ENCODE data around the gene KRTCAP3. TPM values are rescaled to one million over a fixed set of nuclear protein-coding genes. Genes with fewer than 3 reads are reported as not detected.

KRTCAP3 gene
- total RNA-seq, 1 donor from 2014 or later, result 22.5 TPM

- peak overlapping the region; percentile 90 for H3K27ac ChIP-seq
- DNase-seq, result no peak
- intact Hi-C loops (cut with DNase I), result no loop called here
These were observed 33.4 kb upstream of the KRTCAP3 start for GRCh38 chr2:27408601-27409320.

GRCh38 chr2:27409321-27410073 lies 32.7 kb upstream of the KRTCAP3 start, which contains the start of gene PPM1G:
PPM1G (minus strand) TSS chr2:27409591; CDS start chr2:27409422, 169 bp downstream.
- peak within 1 kb of the TSS; percentile 90 for H3K27ac ChIP-seq
- ATAC-seq, result peak; percentile 100
- intact Hi-C loops (cut with DNase I), result no loop called here

More at GRCh38 chr2:27408601-27409320, 33.4 kb upstream of the KRTCAP3 start:
- TF ChIP-seq CTCF (IDR thresholded peaks at IDR 0.05), result no peak
- H3K4me1 ChIP-seq, result peaks cover 20% of the 10 kb centered on the region
- no peaks in the 10 kb centered on the region for H3K36me3 ChIP-seq
- H3K9me3 ChIP-seq, result no peaks in the 10 kb centered on the region
- peak overlapping the region; percentile 100 for H3K4me3 ChIP-seq
- H3K27me3 ChIP-seq, result no peaks in the 10 kb centered on the region
- ATAC-seq, result peak; percentile 42

GRCh38 chr2:27412419-27413152 lies 29.6 kb upstream of the KRTCAP3 start:
- DNase-seq (no peak), ATAC-seq (no peak)
- Histone ChIP-seq H3K27ac (no peak overlapping the region), H3K4me3 (no peak overlapping the region), H3K27me3 (no peaks in the 10 kb centered on the region), H3K4me1 (peaks cover 16% of the 10 kb centered on the region), H3K9me3 (no peaks in the 10 kb centered on the region), H3K36me3 (no peaks in the 10 kb centered on the region)
- TF ChIP-seq CTCF (IDR thresholded peaks at IDR 0.05), result no peak
- intact Hi-C loops (cut with DNase I), result no loop called here

More at GRCh38 chr2:27409321-27410073, 32.7 kb upstream of the KRTCAP3 start, which contains the start of gene PPM1G:
- no peaks in the 10 kb centered on the region for H3K36me3 ChIP-seq
- no peaks in the 10 kb centered on the region for H3K27me3 ChIP-seq
- peak within 1 kb of the TSS; percentile 100 for H3K4me3 ChIP-seq
- peak; percentile 99 for DNase-seq
- TF ChIP-seq CTCF (IDR thresholded peaks at IDR 0.05), result no peak
- H3K9me3 ChIP-seq, result no peaks in the 10 kb centered on the region
- peaks cover 20% of the 10 kb centered on the region for H3K4me1 ChIP-seq

- Histone ChIP-seq H3K4me1 (no peaks in the 10 kb centered on the region), H3K9me3 (no peaks in the 10 kb centered on the region), H3K4me3 (no peak overlapping the region), H3K27me3 (no peaks in the 10 kb centered on the region), H3K27ac (no peak overlapping the region), H3K36me3 (no peaks in the 10 kb centered on the region)
- DNase-seq (no peak), ATAC-seq (no peak)
- intact Hi-C loops (cut with DNase I), result no loop called here
- TF ChIP-seq CTCF (IDR thresholded peaks at IDR 0.05), result no peak
These were observed 26.0 kb upstream of the KRTCAP3 start for GRCh38 chr2:27416151-27416550.

GRCh38 chr2:27420996-27421395 lies 21.2 kb upstream of the KRTCAP3 start:
- H3K27ac ChIP-seq, result no peak overlapping the region
- intact Hi-C loops (cut with DNase I), result no loop called here
- DNase-seq (no peak), ATAC-seq (no peak)
- no peak for TF ChIP-seq CTCF (IDR thresholded peaks at IDR 0.05)
- no peak overlapping the region for H3K4me3 ChIP-seq
- H3K27me3 ChIP-seq, result no peaks in the 10 kb centered on the region
- H3K9me3 ChIP-seq, result no peaks in the 10 kb centered on the region
- H3K4me1 ChIP-seq, result no peaks in the 10 kb centered on the region
- H3K36me3 ChIP-seq, result no peaks in the 10 kb centered on the region

Measured in upper lobe of right lung (tissue), 1 donor.